ENCODE results near the gene FOXP1.

The FOXP1 gene

GRCh38 chr3:71245971-71246880 is 337.3 kb downstream of the FOXP1 start:
- no CpG with 5 or more reads among the region's 19 CpGs for WGBS (ENCODE audit: extremely low coverage, insufficient coverage, insufficient read length)
- no peak overlapping the region for H4K12ac ChIP-seq (ENCODE audit: low read depth, low read length)
- H3K4me3 ChIP-seq (ENCODE audit: low read depth, low read length): no peak overlapping the region
- no peak overlapping the region for H2BK120ac ChIP-seq (ENCODE audit: insufficient read depth, low read length, poor library complexity)
- H3K36me3 ChIP-seq (ENCODE audit: control insufficient read depth in 1 of 2, insufficient read depth in 2 of 2, low read length in 2 of 2): no peaks in the 10 kb centered on the region
- peak overlapping the region; percentile 76 for H2AK5ac ChIP-seq (ENCODE audit: low read length)
- H3K4ac ChIP-seq (ENCODE audit: low read depth, low read length): peak overlapping the region; percentile 40
- H4K8ac ChIP-seq (ENCODE audit: low read depth, low read length): peak overlapping the region; percentile 48
- no peak overlapping the region for H3K4me2 ChIP-seq (ENCODE audit: low read length)
- H3K9me3 ChIP-seq (ENCODE audit: insufficient read depth, low read depth, low read length): no peaks in the 10 kb centered on the region
- peaks cover 3 to 10% of the 10 kb centered on the region in 2 experiments for H3K4me1 ChIP-seq (ENCODE audit: control insufficient read depth in 1 of 2, insufficient read depth in 2 of 2, low read length in 2 of 2)
- H3K9ac ChIP-seq (ENCODE audit: low read length): no peak overlapping the region
- no peak for DNase-seq
- H2BK12ac ChIP-seq (ENCODE audit: low read length): peak overlapping the region; percentile 50
- peaks cover 2% of the 10 kb centered on the region for H3K79me1 ChIP-seq (ENCODE audit: low read length)
- no peak overlapping the region for H3K23ac ChIP-seq (ENCODE audit: low read length)
- no peak overlapping the region for H3K18ac ChIP-seq (ENCODE audit: low read length)
- H3K79me2 ChIP-seq (ENCODE audit: control insufficient read depth, insufficient read depth, low read length, poor library complexity): no peaks in the 10 kb centered on the region
- no peak overlapping the region for H3K27ac ChIP-seq (ENCODE audit: low read depth, low read length)
- no peak overlapping the region for H2AFZ ChIP-seq (ENCODE audit: insufficient read depth, low read length, poor library complexity)
- H4K91ac ChIP-seq (ENCODE audit: low read depth, low read length): no peak overlapping the region
- no peak overlapping the region for H2BK5ac ChIP-seq (ENCODE audit: low read depth, low read length, poor library complexity)
- no peaks in the 10 kb centered on the region for H3K27me3 ChIP-seq (ENCODE audit: insufficient read depth, low read length)
- no peak overlapping the region for H3K14ac ChIP-seq (ENCODE audit: low read length)

DNA sequence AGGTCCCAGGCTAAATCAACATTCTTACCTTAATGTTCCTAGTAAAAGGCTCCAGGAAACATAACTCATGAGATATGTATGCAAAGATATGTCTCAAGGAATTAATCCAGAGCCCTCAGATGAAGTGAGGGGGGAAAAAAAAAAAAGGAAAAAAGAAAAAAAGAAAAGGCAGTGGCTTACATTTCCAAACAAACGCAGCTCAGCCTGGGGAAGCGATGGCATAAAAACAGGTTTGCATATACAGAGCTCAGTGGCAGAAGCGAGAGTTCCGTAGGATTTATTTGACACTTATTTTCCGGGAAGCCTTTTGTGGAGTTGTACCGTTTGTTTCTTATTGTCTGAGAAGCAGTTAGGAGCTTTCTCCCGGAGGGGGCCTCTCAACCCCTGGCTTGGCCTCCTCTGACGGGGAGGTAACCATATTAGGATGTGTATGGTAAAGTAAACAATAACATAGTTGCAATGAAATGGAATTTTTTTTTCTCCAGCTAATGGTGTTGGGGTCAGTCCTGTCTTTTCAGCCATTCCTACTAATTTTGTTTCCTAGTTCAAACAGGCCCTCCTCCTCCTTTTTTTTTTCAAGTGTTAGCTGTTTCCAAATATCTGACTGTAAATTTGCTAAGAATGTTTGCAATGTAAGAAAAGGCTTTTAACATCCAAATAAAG is 338.6 kb downstream of the FOXP1 start:
- H3K4me3 ChIP-seq (ENCODE audit: low read depth, low read length): no peak overlapping the region
- H3K79me1 ChIP-seq (ENCODE audit: low read length): peaks cover 2% of the 10 kb centered on the region
- no peak overlapping the region for H3K23ac ChIP-seq (ENCODE audit: low read length)
- no peak overlapping the region for H3K27ac ChIP-seq (ENCODE audit: low read depth, low read length)
- H3K27me3 ChIP-seq (ENCODE audit: insufficient read depth, low read length): no peaks in the 10 kb centered on the region
- no peak for DNase-seq
- no peak overlapping the region for H4K8ac ChIP-seq (ENCODE audit: low read depth, low read length)
- no peak overlapping the region for H2AK5ac ChIP-seq (ENCODE audit: low read length)
- H2AFZ ChIP-seq (ENCODE audit: insufficient read depth, low read length, poor library complexity): no peak overlapping the region
- H3K9me3 ChIP-seq (ENCODE audit: insufficient read depth, low read depth, low read length): no peaks in the 10 kb centered on the region
- no peak overlapping the region for H3K9ac ChIP-seq (ENCODE audit: low read length)
- H3K4me1 ChIP-seq (ENCODE audit: control insufficient read depth in 1 of 2, insufficient read depth in 2 of 2, low read length in 2 of 2): peaks cover 3 to 10% of the 10 kb centered on the region in 2 experiments
- H2BK12ac ChIP-seq (ENCODE audit: low read length): no peak overlapping the region
- no peaks in the 10 kb centered on the region for H3K79me2 ChIP-seq (ENCODE audit: control insufficient read depth, insufficient read depth, low read length, poor library complexity)
- peak overlapping the region; percentile 47 for H3K4me2 ChIP-seq (ENCODE audit: low read length)
- H3K18ac ChIP-seq (ENCODE audit: low read length): no peak overlapping the region
- H2BK120ac ChIP-seq (ENCODE audit: insufficient read depth, low read length, poor library complexity): no peak overlapping the region
- H3K36me3 ChIP-seq (ENCODE audit: control insufficient read depth in 1 of 2, insufficient read depth in 2 of 2, low read length in 2 of 2): no peaks in the 10 kb centered on the region
- no peak overlapping the region for H4K12ac ChIP-seq (ENCODE audit: low read depth, low read length)
- no peak overlapping the region for H3K14ac ChIP-seq (ENCODE audit: low read length)
- H2BK5ac ChIP-seq (ENCODE audit: low read depth, low read length, poor library complexity): no peak overlapping the region
- H4K91ac ChIP-seq (ENCODE audit: low read depth, low read length): no peak overlapping the region
- H3K4ac ChIP-seq (ENCODE audit: low read depth, low read length): no peak overlapping the region
- no CpG with 5 or more reads among the region's 8 CpGs for WGBS (ENCODE audit: extremely low coverage, insufficient coverage, insufficient read length)

- Histone ChIP-seq H3K36me3 (ENCODE audit: control insufficient read depth in 1 of 2, insufficient read depth in 2 of 2, low read length in 2 of 2) (no peaks in the 10 kb centered on the region), H3K4ac (ENCODE audit: low read depth, low read length) (no peak overlapping the region), H3K27ac (ENCODE audit: low read depth, low read length) (no peak overlapping the region), H4K91ac (ENCODE audit: low read depth, low read length) (no peak overlapping the region), H3K79me2 (ENCODE audit: control insufficient read depth, insufficient read depth, low read length, poor library complexity) (no peaks in the 10 kb centered on the region), H2AK5ac (ENCODE audit: low read length) (no peak overlapping the region), H3K9me3 (ENCODE audit: insufficient read depth, low read depth, low read length) (no peaks in the 10 kb centered on the region), H3K4me3 (ENCODE audit: low read depth, low read length) (no peak overlapping the region), H3K79me1 (ENCODE audit: low read length) (peaks cover 2% of the 10 kb centered on the region), H3K27me3 (ENCODE audit: insufficient read depth, low read length) (no peaks in the 10 kb centered on the region), H4K12ac (ENCODE audit: low read depth, low read length) (no peak overlapping the region), H3K4me1 (ENCODE audit: control insufficient read depth in 1 of 2, insufficient read depth in 2 of 2, low read length in 2 of 2) (peaks cover 3 to 10% of the 10 kb centered on the region in 2 experiments), H2BK5ac (ENCODE audit: low read depth, low read length, poor library complexity) (no peak overlapping the region), H4K8ac (ENCODE audit: low read depth, low read length) (no peak overlapping the region), H3K23ac (ENCODE audit: low read length) (no peak overlapping the region), H3K4me2 (ENCODE audit: low read length) (no peak overlapping the region), H2AFZ (ENCODE audit: insufficient read depth, low read length, poor library complexity) (no peak overlapping the region), H3K18ac (ENCODE audit: low read length) (no peak overlapping the region), H2BK120ac (ENCODE audit: insufficient read depth, low read length, poor library complexity) (no peak overlapping the region), H3K14ac (ENCODE audit: low read length) (no peak overlapping the region), H3K9ac (ENCODE audit: low read length) (no peak overlapping the region), H2BK12ac (ENCODE audit: low read length) (no peak overlapping the region)
- no peak for DNase-seq
- WGBS (ENCODE audit: extremely low coverage, insufficient coverage, insufficient read length): no CpG with 5 or more reads among the region's 9 CpGs
Measured at GRCh38 chr3:71244153-71244825, 339.2 kb downstream of the FOXP1 start.

DNA sequence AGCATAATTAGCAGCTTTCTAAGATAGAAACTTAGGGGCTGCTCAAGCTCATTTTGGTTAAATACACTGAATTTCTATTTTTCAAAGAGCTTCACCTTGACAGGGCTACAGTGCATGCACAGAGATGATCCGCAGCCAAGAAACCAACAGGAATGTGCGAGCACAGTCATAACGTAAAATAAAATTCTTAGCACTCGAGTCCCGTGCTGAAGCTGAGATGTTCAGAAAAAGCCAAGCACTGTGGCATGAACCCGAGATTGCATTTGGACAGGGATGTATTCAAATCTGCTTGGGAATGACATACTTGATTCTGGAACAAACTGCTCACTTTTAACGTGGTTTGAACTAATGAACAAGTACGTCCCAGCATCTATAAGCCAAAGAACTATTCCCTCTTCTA is 340.3 kb downstream of the FOXP1 start:
- H2AK5ac ChIP-seq (ENCODE audit: low read length): no peak overlapping the region
- no peak overlapping the region for H2BK120ac ChIP-seq (ENCODE audit: insufficient read depth, low read length, poor library complexity)
- no peaks in the 10 kb centered on the region for H3K79me2 ChIP-seq (ENCODE audit: control insufficient read depth, insufficient read depth, low read length, poor library complexity)
- no peak overlapping the region for H3K4ac ChIP-seq (ENCODE audit: low read depth, low read length)
- H3K4me3 ChIP-seq (ENCODE audit: low read depth, low read length): no peak overlapping the region
- peaks cover 2% of the 10 kb centered on the region for H3K79me1 ChIP-seq (ENCODE audit: low read length)
- DNase-seq: no peak
- no peak overlapping the region for H2BK12ac ChIP-seq (ENCODE audit: low read length)
- no peak overlapping the region for H3K23ac ChIP-seq (ENCODE audit: low read length)
- no peak overlapping the region for H3K9ac ChIP-seq (ENCODE audit: low read length)
- H4K12ac ChIP-seq (ENCODE audit: low read depth, low read length): no peak overlapping the region
- H3K4me2 ChIP-seq (ENCODE audit: low read length): no peak overlapping the region
- H4K91ac ChIP-seq (ENCODE audit: low read depth, low read length): no peak overlapping the region
- H3K27me3 ChIP-seq (ENCODE audit: insufficient read depth, low read length): no peaks in the 10 kb centered on the region
- no peak overlapping the region for H2BK5ac ChIP-seq (ENCODE audit: low read depth, low read length, poor library complexity)
- no peak overlapping the region for H2AFZ ChIP-seq (ENCODE audit: insufficient read depth, low read length, poor library complexity)
- peaks cover 3 to 10% of the 10 kb centered on the region in 2 experiments for H3K4me1 ChIP-seq (ENCODE audit: control insufficient read depth in 1 of 2, insufficient read depth in 2 of 2, low read length in 2 of 2)
- no peak overlapping the region for H4K8ac ChIP-seq (ENCODE audit: low read depth, low read length)
- no peak overlapping the region for H3K14ac ChIP-seq (ENCODE audit: low read length)
- no peaks in the 10 kb centered on the region for H3K9me3 ChIP-seq (ENCODE audit: insufficient read depth, low read depth, low read length)
- no peak overlapping the region for H3K18ac ChIP-seq (ENCODE audit: low read length)
- no peak overlapping the region for H3K27ac ChIP-seq (ENCODE audit: low read depth, low read length)
- WGBS (ENCODE audit: extremely low coverage, insufficient coverage, insufficient read length): no CpG with 5 or more reads among the region's 8 CpGs
- H3K36me3 ChIP-seq (ENCODE audit: control insufficient read depth in 1 of 2, insufficient read depth in 2 of 2, low read length in 2 of 2): no peaks in the 10 kb centered on the region

Data from trophoblast cell (in vitro differentiated cells and primary cell).